ENCODE results near the gene CALHM3.
"Not testable (repeated sequence)": the region's sequence is repeated elsewhere in the genome, so short reads cannot be mapped to it uniquely, and the experiment has no call there.

The CALHM3 gene

GRCh38 chr10:103502849-103503660 lies 24.0 kb upstream of the CALHM3 start:
- DNase-seq, result no peak

- no peak for DNase-seq
Observed at GRCh38 chr10:103501186-103501585, 22.1 kb upstream of the CALHM3 start.

GRCh38 chr10:103500481-103500880 lies 21.4 kb upstream of the CALHM3 start:
- no peak for DNase-seq

GRCh38 chr10:103499881-103500280 lies 20.8 kb upstream of the CALHM3 start:
- DNase-seq, result no peak

- DNase-seq, result no peak
Observed at GRCh38 chr10:103498936-103499638, 20.0 kb upstream of the CALHM3 start.

GRCh38 chr10:103497161-103497915 lies 18.3 kb upstream of the CALHM3 start:
- DNase-seq, result no peak

- no peak for DNase-seq
Observed at GRCh38 chr10:103495321-103495720, 16.3 kb upstream of the CALHM3 start.

GRCh38 chr10:103493916-103494877 lies 15.2 kb upstream of the CALHM3 start:
- no peak for DNase-seq

- no peak for DNase-seq
Observed at GRCh38 chr10:103493362-103493915, 14.4 kb upstream of the CALHM3 start, which contains the start of gene NEURL1. NEURL1 (plus strand) TSS chr10:103493705; CDS start chr10:103494388, 683 bp downstream.

GRCh38 chr10:103492655-103493261 lies 13.7 kb upstream of the CALHM3 start:
- DNase-seq, result no peak

- DNase-seq, result no peak
Observed at GRCh38 chr10:103491729-103492364, 12.8 kb upstream of the CALHM3 start.

- no peak for DNase-seq
Observed at GRCh38 chr10:103490986-103491314, 11.9 kb upstream of the CALHM3 start.

GRCh38 chr10:103487410-103487708 lies 8.3 kb upstream of the CALHM3 start:
- DNase-seq, result no peak

- DNase-seq, result not testable (repeated sequence)
Observed at GRCh38 chr10:103486635-103487409, 7.8 kb upstream of the CALHM3 start.

GRCh38 chr10:103481974-103482531 lies 3.0 kb upstream of the CALHM3 start:
- DNase-seq, result peak in 1 of 2 donors; percentile 90

- no peak for DNase-seq
Observed at GRCh38 chr10:103480521-103480920, 1.5 kb upstream of the CALHM3 start.

- DNase-seq, result no peak
Observed at GRCh38 chr10:103478671-103479070, 369 bp downstream of the CALHM3 start.

- no peak for DNase-seq
Observed at GRCh38 chr10:103476046-103476768, 2.8 kb downstream of the CALHM3 start.

GRCh38 chr10:103475437-103475836 lies 3.6 kb downstream of the CALHM3 start:
- DNase-seq, result no peak
